ENCODE data around the gene PLCH1. TPM values are rescaled to one million over a fixed set of nuclear protein-coding genes. Genes with fewer than 3 reads are reported as not detected.

Gene PLCH1
- total and polyA plus RNA-seq, 2 of the 13 experiments (the other 11 are each of a cell fraction or from before 2014, with no cell fraction given): 2.0 to 3.0 TPM

DNA sequence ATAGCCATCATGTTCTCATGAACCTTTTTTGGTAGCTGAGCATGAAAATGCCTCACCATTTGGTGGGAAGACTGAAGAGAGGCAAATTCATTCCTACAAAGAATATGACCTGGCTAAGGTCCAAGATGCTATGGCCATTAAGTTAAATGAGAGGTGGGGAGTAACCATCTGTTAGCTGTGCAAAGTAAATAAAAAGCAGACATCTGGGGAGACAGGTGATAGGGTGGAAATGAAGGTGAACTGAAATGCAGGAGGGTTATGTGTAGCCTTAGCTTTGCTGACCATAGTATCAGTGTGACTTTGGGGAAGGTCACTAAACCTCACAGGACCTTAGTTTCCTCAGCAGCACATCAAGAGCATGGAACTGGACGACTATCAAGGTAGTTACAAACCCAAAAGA, 340.4 kb downstream of the PLCH1 start:
- no peaks in the 10 kb centered on the region for H3K36me3 ChIP-seq (replicated peaks in 1 of 2; ENCODE audit: control insufficient read depth in 1 of 2, insufficient read depth in 2 of 2, low read length in 2 of 2)
- 0% methylated on average over 1 of the region's 1 CpG for WGBS (ENCODE audit: low lambda C conversion rate)
- no peak for DNase-seq (ENCODE audit: low spot score)
- intact Hi-C loops (cut with micrococcal nuclease; ENCODE audit: unreplicated experiment): no loop called here
- ChIA-PET CTCF (ENCODE audit: low intra/inter-chr PET ratio, low total read pairs) (no interaction called here), POLR2A (no interaction called here)
- in situ Hi-C loops (cut with HindIII; ENCODE audit: extremely low pct_ligation_motif_present, low pct_unique_long_range_greater_than_20kb): no loop called here
- H3K9me3 ChIP-seq (ENCODE audit: low read length): peaks cover 8% of the 10 kb centered on the region; the same call in 1 of the 2 replicates
- no peak for FAIRE-seq
- no peak overlapping the region for H2AFZ ChIP-seq (ENCODE audit: low read length)
- no peak for ATAC-seq
- no TSS peak for BruUV-seq (replicated peaks)
- no peak overlapping the region for H3K4me3 ChIP-seq (replicated peaks in 1 of 3; ENCODE audit: insufficient read depth in 1 of 3, low read depth in 2 of 3, low read length in 3 of 3)
- H3K9ac ChIP-seq (ENCODE audit: insufficient read depth, low read depth, low read length): no peak overlapping the region
- H3K4me1 ChIP-seq (ENCODE audit: insufficient read depth, low read length): no peaks in the 10 kb centered on the region
- no peak overlapping the region for H3K27ac ChIP-seq (ENCODE audit: extremely low read length, insufficient read depth, low read length)
- TF ChIP-seq HINFP (CRISPR knock-in tag; IDR thresholded peaks at IDR 0.05; ENCODE audit: low read depth) (no peak), SOX13 (IDR thresholded peaks at IDR 0.05) (no peak), SOX13 (CRISPR knock-in tag; conservative IDR thresholded peaks at IDR 0.05 in 1 of 2, IDR thresholded peaks at IDR 0.05 in 1 of 2) (no peak), NFATC3 (CRISPR knock-in tag; IDR thresholded peaks at IDR 0.05) (no peak), ZFP62 (CRISPR knock-in tag; IDR thresholded peaks at IDR 0.05) (no peak), ZNF780A (CRISPR knock-in tag; IDR thresholded peaks at IDR 0.05) (no peak), HES4 (CRISPR knock-in tag; IDR thresholded peaks at IDR 0.05; ENCODE audit: borderline replicate concordance) (no peak), ZSCAN31 (CRISPR knock-in tag; IDR thresholded peaks at IDR 0.05; ENCODE audit: low read depth) (no peak), ZNF746 (CRISPR knock-in tag; IDR thresholded peaks at IDR 0.05) (no peak), NFYC (CRISPR knock-in tag; IDR thresholded peaks at IDR 0.05) (no peak), JDP2 (CRISPR knock-in tag; IDR thresholded peaks at IDR 0.05; ENCODE audit: borderline replicate concordance) (no peak), ADNP (CRISPR knock-in tag; IDR thresholded peaks at IDR 0.05) (no peak), ZMAT3 (CRISPR knock-in tag; conservative IDR thresholded peaks at IDR 0.05) (no peak)
- H3K4me2 ChIP-seq (ENCODE audit: low read depth, low read length): no peak overlapping the region
- H4K20me1 ChIP-seq (ENCODE audit: insufficient read depth, low read length): no peaks in the 10 kb centered on the region
- H3K79me2 ChIP-seq (ENCODE audit: insufficient read depth, low read length): no peaks in the 10 kb centered on the region
- no peaks in the 10 kb centered on the region for H3K27me3 ChIP-seq (ENCODE audit: control insufficient read depth in 1 of 2, insufficient read depth in 2 of 2, low read length in 2 of 2)

All from HepG2 (cell line).